Midbrain (tissue), 1 donor: ENCODE data around the gene CBY2.

Experiments used
- DNase-seq: peaks from one replicate; lab custom pipeline; 2025; lab: John Stamatoyannopoulos, UW

CBY2 gene

DNA sequence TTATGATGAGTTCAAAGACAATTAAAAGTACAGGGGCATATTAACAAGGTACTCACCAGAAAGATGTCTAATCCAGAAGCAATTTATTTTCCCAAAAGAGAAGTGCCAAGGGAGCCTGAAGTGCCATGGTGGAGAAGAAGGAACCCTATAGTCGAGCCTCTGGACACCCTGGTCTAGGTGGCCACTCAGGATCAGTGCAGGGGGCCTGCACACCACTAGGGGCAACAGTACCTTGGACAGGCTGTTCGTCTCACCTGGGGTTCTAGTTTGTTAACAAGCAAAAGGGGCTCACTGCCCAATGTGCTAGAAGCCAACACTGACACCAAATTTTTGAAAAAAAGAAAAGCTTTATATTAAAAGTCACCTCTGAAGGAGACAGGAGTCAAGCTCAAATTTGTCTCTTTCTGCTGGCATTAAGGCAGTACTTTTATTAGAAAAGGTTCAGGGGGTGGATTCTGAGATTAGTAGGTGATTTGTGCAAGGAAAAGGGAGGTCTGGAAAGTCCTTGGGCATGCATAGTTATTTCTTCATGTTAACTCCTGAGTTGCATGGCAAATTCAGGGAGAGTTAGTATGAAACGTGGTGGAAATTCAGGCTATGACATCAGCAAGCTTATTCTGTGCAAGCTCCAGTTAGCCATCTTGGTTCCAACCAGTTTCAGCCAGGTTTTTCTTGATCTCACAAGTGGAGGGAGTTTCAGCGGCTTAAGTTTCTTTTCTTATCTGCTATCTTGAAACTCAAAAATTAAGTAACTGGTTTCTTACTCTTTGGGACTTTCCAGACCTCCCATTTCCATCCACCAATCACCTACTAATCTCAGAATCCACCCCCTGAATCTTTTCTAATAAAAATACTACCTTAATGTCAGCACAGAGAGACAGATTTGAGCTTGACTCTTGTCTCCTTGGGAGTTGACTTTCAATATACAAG lies 884 bp upstream of the CBY2 start:
- DNase-seq: no peak

DNA sequence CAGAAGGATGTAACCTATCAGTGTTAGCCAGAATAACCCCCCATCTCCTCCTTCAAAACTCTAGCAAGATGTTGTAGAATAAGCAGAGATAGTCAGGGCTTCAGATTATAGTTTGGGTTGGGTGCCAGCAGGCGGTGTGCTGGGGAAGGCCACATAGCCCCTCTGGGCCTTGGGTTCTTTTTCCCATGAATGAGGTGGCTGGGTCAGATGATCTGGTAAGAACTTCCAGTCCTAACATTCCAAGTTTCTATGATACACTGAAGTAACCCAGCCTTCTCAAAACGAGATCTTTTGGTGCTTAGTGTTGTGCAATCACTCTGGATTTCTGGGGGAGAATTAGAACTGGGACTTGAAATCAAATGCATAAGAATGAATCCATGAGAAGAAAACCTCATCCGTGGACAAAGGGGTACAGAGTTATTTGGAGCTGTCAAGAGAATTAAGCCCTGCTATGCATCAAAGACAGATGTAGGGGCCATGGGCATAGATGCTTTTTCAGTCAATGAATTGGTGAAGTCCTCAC lies 810 bp downstream of the CBY2 start:
- no peak for DNase-seq

DNA sequence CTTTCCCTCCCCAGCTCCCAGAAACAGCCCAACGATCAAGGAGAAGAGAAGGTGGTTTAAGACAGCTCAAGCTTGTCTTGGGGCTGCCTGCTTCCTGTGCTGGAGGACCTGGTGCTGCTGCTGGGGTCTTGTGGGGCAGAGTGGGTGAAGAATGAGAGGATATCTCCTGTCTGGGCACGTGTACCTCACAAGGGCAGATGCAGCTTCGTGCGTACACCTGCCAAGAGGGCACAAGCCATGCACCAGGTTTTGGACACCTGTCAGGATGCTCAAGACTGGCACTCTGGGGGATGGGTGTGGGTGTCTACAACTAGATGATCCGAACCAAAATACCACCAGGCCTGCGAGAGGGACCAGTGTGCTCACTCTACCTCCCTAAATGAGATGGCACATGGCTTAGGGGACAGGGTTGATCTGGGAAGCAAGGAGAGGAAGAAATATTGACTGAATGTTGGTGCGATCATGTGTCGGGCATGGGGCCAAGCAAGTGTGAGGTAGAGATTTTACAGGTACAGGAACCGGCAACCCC lies 2.2 kb downstream of the CBY2 start:
- DNase-seq: no peak

DNA sequence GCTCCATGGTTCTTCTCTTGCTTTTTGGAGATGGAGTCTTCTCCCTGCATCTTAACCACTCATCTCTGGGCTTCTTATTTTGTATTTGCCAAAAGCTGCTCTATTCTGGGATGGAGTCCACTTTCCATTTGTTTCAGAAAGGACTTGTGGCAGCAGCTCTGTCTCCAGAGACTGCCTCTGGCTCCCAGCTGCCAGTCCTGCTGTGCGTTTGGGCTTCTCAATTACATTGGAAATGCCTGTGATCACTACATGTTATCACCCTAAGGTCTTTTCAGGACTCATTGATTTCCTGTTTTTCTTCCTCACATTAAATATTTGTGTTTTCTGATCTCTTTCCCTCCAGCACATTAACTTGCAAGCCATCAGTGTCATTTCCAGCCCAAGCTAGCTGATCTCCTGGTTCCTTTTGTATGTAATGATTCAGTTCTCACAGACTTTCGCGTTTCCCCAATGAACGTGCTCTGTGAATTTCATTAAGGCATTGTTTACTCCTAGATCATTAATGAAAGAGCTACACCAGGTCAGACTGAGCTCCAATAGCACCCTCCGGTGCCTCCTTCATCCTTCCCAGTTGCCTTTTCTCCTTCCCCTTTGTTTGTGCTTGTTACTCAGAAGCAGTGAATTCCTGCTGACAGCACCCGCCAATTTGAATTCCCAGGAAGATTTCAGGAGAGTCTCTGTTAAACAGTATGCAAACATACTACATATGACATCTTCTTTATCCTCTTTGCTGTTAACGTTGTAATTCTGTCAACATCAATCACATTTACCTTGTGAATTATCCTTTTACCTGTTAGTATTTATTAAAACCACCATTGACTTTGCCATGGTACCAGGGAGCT lies 3.0 kb downstream of the CBY2 start:
- no peak for DNase-seq

DNA sequence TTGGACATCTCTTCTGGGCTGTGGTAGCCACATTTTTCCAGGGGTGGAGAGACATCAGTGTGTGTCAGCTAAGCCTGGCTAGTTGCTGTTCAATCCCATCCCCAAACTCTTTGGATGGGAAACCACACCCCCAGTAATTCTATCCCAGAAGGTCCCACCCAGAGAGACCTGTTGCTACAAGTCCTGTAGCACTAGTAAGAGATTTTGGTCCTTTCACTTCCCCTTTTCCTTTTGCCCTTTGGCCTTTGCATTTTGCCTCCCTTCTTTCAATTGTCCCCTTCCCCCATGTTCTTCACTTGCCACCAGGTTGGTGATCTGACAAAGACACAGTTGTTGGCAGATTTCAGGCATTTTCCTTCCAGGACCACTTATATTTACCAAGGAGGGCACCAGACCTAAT lies 3.8 kb downstream of the CBY2 start:
- no peak for DNase-seq

DNA sequence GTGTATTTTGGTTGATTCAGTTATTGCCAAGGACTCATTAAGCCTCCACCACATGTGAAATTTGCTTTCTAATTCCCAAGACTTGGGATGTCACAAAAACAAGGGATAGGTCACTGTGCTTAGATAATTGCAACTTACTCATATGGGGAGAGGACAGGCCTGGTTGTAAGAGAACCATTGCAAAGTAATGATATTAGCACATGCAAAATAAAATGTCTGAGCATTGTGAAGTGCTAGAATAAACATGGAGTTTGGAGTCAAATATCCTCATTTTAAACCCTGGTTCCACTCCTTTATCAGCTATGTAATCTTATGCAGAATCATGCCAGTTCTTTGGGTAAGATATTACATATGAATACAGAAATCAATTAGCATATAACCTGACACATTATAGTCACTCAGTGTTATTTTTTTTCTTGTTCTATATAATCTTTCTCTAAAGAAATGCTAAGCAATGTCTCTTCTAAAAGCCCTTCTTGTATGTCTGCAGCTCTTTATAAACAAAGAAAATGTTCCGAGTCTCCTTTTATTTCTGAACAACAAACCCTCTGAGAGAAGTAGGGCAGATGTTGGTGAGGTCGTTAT lies 5.5 kb downstream of the CBY2 start:
- DNase-seq: no peak

DNA sequence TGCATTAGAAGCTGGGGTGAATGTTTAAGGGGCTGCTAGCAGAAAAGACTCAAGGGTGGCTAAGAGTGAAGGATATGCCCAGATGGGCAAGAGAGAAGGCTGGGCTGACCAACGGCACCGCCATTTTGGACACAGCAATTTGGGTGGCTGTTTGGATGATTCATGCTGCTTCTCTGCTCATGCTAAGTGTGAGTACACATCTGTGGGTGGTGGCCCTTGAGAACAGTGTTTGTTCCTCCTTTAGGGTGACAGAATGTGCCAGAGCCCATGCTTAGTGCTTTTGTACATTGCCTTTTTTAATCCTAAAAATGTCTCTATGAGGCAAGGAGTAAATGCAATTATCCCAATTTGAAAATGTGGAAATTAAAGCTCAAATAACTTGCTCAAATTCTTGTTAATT lies 9.8 kb downstream of the CBY2 start:
- DNase-seq: no peak

DNA sequence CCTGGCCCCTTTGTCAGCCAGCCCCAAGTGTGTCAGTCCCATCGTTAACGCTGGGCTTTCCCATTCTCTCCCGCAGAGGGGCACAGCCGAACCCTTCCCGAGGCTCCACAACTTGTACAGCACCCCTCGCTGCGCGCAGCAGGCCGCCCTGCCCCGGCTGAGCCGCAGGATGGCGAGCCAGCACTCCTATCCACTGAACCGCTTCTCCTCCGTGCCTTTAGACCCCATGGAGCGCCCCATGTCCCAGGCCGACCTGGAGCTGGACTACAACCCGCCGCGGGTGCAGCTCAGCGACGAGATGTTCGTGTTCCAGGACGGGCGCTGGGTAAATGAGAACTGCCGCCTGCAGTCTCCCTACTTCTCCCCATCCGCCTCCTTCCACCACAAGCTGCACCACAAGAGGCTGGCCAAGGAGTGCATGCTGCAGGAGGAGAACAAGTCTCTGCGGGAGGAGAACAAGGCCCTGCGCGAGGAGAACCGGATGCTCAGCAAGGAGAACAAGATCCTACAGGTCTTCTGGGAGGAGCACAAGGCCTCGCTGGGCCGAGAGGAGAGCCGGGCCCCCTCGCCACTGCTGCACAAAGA lies 11.1 kb downstream of the CBY2 start:
- no peak for DNase-seq

DNA sequence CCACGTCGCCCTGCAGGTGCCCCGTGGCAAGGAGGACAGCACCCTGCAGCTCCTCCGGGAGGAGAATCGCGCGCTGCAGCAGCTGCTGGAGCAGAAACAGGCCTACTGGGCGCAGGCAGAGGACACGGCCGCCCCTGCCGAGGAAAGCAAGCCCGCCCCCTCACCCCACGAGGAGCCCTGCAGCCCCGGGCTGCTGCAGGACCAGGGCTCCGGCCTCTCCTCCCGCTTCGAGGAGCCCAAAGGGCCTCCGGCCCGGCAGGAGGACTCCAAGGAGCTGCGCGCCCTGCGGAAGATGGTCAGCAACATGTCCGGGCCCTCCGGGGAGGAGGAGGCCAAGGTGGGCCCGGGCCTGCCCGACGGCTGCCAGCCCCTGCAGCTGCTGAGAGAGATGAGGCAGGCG lies 11.6 kb downstream of the CBY2 start:
- no peak for DNase-seq

DNA sequence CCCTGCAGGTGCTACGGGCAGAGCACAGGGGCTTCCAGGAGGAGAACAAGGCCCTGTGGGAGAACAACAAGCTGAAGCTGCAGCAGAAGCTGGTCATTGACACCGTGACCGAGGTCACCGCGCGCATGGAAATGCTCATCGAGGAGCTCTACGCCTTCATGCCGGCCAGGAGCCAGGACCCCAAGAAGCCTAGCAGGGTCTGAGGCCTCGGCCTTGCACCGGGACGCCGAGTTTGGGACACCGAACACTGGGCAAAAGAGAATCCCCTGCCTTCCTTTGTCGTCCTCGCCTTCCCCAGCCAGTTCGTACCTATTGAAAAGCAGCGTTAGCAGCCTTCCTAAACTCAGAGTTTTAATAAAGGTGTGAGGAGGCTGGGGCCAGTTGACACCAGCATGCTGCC lies 12.1 kb downstream of the CBY2 start:
- DNase-seq: no peak

DNA sequence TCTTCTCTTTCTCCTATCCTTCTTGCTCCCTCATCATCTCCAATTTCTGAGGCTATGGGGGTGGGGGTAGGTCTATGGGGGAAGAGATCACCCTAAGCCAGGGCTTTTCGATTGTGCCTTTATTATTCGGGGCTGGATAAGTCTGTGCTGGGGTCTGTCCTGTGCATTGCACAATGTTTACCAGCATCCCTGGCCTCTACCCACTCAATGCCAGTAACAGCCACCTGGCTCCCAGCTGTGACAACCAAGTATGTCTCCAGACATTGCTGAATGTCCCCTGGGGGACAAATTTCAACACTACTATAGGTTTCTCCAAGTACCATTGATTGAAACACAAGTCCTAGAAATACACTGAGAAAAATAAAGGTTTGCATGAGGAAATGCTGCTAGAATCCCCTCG lies 13.2 kb downstream of the CBY2 start:
- no peak for DNase-seq

DNA sequence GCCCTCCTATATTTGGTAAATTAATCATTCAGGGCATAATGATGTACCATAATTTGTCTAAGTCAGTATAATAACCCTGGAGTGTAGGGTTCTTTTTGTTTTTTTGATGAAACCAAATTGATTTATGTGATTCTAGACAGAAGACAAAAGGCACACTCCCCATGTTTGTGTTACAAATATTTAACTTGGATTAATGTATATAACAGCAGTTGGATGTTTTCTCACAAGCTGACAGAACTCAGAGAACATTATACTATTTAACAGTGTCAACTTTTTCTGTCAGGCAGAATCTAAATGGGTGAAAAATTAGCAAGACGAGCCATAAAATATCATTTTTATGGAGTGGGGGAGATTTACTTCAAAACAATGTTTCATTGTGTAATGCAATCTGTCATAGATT lies 15.2 kb downstream of the CBY2 start:
- no peak for DNase-seq

DNA sequence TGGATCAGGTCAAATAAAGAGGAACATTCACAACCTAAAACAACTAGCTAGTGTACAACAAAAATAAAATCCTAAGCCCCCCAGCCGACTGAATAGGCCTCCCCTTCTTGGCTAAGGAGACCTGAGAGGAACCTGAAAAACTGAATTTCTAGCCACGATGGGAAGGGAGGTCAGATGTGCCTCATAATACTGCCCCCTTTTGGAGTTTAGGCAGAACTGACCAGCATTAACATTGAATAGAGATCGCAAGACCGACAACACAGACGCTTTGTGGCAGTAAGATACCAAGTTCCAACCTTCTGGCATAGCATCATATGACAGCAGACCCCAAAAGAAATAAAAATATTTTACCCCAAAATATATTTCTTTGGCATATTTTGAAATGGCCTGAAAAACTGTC lies 15.9 kb downstream of the CBY2 start:
- no peak for DNase-seq

DNA sequence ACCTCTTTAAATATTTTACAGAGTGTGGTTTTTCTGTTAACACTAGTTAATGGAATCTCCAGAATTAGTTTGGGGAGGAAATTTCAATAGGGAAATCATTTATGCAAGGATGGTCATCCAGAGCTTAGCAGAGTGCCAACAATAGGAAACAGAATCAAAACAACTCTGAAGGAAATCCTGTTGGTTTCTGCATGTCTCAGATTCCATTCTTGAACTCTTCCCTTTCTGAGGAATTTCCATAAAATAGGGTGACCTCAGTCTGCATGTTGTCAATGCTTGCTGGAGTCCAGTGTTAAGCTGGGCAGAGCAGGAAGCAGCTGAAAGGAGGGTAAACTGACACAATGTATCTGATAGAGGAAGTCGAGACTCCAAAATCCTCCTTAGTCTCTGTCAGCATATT lies 16.9 kb downstream of the CBY2 start:
- DNase-seq: no peak

DNA sequence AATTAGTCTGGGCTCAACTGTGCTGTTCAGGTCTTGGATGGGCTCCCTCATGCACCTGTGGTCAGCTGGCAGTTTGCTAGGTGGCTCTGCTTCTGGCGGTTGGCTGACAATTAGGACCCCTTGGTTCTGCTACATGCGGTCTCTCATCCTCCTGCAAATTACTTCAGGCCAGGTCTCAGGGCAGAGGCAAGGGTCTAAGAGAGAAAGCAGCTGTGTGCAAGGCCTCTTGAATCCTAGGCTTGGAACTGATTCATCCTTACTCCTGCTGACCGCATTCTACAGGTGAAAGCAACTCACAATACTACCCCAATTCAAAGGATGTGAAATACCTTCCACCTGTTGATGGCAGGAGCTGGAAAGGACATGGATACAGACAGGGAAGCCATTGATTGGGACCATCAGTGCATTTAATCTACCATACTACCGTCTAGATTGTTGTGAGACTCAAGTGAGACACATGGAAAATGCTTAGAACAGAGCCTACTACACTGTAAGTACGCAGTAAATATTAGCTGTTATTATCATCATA lies 19.1 kb downstream of the CBY2 start:
- no peak for DNase-seq

DNA sequence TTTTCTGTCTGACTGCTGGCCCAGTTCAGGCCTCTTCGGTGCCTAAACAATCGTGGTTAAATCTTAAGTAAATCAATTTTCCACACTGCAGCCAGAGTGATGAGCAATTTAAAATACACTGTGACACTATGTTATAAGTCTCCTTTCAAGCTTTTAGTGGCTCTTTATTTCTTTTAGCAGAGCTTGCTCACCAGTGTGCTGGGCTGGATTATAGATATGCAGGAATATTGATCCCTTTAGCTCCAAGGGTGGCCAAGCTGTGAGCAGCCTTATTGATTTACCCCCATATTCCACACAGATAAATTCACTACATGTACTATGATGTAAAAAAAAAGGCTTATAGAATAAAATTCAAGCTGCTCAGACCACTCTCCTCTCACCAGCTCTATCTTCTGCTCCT lies 21.7 kb downstream of the CBY2 start:
- no peak for DNase-seq

DNA sequence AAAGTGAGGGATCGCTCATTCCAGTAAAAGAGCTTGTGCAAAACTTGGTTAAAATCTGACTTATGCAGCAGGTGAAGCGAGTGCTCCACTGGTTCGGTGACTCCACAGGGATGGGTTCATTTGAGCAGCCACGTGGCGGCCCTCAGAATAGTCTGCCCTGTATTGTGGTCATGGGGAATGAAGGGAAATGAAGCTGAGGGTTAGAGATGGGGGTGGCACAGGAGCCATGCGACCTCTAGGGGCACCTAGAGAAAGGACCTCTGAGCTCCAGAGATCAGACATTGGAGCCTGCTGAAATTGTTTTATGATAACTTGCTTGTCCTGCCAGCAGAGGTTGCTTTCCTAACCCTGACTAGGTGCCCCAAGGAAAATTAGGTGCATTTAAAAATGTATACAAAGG lies 26.6 kb downstream of the CBY2 start:
- DNase-seq: no peak

DNA sequence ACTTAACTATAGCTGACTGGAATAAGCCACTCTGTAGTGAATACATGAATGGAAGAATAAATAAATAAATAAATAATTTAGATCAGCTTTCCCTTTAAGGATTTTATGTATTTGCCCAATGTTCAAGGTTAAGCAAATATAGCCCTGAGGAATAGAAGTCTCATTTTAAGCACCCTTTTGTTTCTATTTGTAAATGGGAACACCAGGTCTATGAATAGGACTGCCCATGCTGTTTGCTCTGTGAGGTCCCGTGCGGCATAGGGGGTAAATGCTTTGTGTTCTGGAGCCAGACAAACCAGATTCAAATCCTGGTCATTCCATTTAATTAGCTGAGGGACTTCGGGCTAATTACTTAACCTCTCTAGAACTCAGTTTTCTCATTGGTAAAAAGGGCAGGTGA lies 29.3 kb downstream of the CBY2 start:
- DNase-seq: no peak

DNA sequence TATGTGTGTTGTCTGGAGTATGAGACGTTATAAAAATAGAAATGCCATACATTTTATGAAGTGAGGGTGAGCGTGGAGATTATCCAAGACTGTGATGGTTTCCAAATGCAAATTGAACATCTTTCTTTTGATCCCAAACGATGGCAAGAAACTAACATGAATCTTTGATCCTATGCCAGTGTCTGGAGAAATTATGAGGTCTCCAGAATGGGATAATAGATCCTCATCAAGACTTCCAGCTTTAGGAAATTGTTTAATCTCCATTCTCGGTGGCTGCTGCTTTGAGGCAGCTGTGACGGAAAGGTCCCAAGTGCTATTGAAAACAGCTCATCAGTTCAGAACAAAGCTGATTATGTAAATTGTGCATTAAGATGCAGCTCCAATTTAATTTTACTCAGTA lies 30.8 kb downstream of the CBY2 start:
- DNase-seq: no peak

DNA sequence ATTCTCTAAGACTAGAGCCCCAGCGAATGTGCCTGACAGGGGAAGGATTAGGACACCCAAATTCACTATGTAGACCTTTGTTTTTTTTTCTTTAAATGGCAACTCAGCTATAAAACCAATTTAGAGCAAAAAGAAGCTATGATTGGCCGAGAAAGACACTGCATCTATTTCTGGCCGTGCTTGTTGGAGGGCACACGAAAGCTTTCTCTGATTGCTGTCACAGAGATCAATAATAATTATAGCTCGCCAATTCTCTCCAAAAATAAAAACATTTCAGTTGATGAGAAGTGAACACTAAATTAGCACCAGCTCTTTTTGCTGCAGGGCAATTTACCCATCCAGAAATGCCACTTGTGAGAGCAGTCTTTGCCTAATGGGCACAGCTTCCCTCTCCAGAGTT lies 31.2 kb downstream of the CBY2 start:
- DNase-seq: no peak

DNA sequence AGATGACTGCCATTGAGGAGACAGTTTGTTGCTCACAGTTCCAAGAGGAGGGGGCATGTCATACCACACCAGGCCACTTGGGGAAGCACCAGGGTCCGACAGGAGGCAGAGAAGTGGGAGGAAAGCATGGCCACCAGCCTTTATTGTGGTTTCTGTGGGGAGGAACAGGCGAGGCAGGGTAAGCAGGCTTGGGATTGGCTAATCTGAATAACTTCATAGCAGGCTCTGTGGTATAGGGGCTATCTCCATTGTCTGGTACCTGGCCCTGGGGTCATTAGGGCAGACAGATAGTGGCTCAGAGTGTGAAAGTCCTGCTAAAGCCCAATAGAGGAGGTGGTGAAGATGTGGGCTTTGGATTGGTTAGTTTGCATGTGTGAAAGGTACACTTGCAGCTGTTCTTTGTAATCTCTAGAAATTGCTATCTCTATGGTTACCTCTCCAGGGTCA lies 35.5 kb downstream of the CBY2 start:
- no peak for DNase-seq

DNA sequence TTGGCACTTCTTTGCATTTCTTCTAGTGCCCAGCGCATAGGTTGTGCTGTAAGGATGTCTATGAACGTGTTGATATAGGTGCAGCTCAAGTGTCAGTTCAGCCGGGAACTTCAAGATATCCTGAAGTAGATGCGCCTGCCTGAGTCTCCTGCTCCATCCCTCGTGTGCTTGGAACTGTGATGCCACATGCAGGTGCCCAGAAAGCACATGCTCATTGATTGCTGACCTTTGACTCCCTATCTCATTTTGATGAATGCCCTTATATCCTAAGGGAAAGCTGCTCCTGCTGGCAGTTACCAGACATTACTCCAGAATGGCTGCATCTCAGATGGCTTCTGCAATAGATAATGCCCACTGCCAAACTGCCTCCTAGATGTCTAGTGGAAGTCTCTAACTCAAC lies 40.9 kb downstream of the CBY2 start:
- DNase-seq: no peak
